HEK293T (cell line): Measurements from ENCODE around the gene THRB.

Experiments
- CTCF ChIA-PET: fragments of 350-600 bp; formaldehyde crosslinking; extraction: SDS; loops from one replicate; lab custom pipeline; 2021; ENCODE audit warnings: antibody characterized with exemption, inconsistent platforms; lab: Yijun Ruan, JAX
- POLR2A ChIA-PET: fragments of 350-600 bp; formaldehyde crosslinking; extraction: SDS; loops from one replicate; lab custom pipeline; 2020; ENCODE audit warnings: antibody characterized with exemption, inconsistent platforms; lab: Yijun Ruan, JAX
- DNase-seq: peaks from one replicate; pipeline ENCODE4 v3.0.0; 2012; ENCODE audit warnings: mixed read lengths; ENCODE audit errors: extremely low spot score
- ARNT ChIP-seq: fragments of 450-650 bp; IDR thresholded peaks from 2 replicates; pipeline ENCODE4 v1.6.1; 2017; ENCODE audit warnings: mild to moderate bottlenecking
- BHLHE40 ChIP-seq: fragments of 450-650 bp; IDR thresholded peaks from 2 replicates; pipeline ENCODE4 v1.6.1; 2016; ENCODE audit warnings: mild to moderate bottlenecking, moderate library complexity, borderline replicate concordance
- CTBP1 ChIP-seq: fragments of 450-650 bp; IDR thresholded peaks from 2 replicates; pipeline ENCODE4 v1.6.1; 2016; ENCODE audit warnings: borderline replicate concordance
- ELF4 ChIP-seq: fragments of 450-650 bp; IDR thresholded peaks from 2 replicates; pipeline ENCODE4 v1.6.1; 2017; ENCODE audit warnings: antibody characterized with exemption
- FOXA1 ChIP-seq: fragments of 450-650 bp; IDR thresholded peaks from 2 replicates; pipeline ENCODE4 v1.6.1; 2016; ENCODE audit warnings: mild to moderate bottlenecking
- FOXK2 ChIP-seq: fragments of 450-650 bp; IDR thresholded peaks from 2 replicates; pipeline ENCODE4 v1.6.1; 2016; ENCODE audit warnings: mild to moderate bottlenecking
- FOXM1 ChIP-seq: fragments of 450-650 bp; IDR thresholded peaks from 2 replicates; pipeline ENCODE4 v1.6.1; 2017; ENCODE audit warnings: mild to moderate bottlenecking, borderline replicate concordance
- HDGF ChIP-seq: fragments of 450-650 bp; IDR thresholded peaks from 2 replicates; pipeline ENCODE4 v1.6.1; 2017; ENCODE audit warnings: antibody characterized with exemption, borderline replicate concordance
- L3MBTL2 ChIP-seq: fragments of 450-650 bp; conservative IDR thresholded peaks from 2 replicates; pipeline ENCODE4 v1.6.1; 2016; ENCODE audit warnings: mild to moderate bottlenecking
- LEF1 ChIP-seq: fragments of 450-650 bp; IDR thresholded peaks from 2 replicates; pipeline ENCODE4 v1.6.1; 2017; ENCODE audit warnings: mild to moderate bottlenecking, borderline replicate concordance
- NFRKB ChIP-seq: fragments of 450-650 bp; IDR thresholded peaks from 2 replicates; pipeline ENCODE4 v1.6.1; 2016; ENCODE audit warnings: mild to moderate bottlenecking, moderate library complexity
- PKNOX1 ChIP-seq: fragments of 450-650 bp; IDR thresholded peaks from 2 replicates; pipeline ENCODE4 v1.6.1; 2016
- SP1 ChIP-seq: fragments of 450-650 bp; IDR thresholded peaks from 2 replicates; pipeline ENCODE4 v1.6.1; 2017
- SUZ12 ChIP-seq: fragments of 450-650 bp; IDR thresholded peaks from 2 replicates; pipeline ENCODE4 v1.6.1; 2016; ENCODE audit warnings: mild to moderate bottlenecking
- TARDBP ChIP-seq: fragments of 450-650 bp; IDR thresholded peaks from 2 replicates; pipeline ENCODE4 v1.6.1; 2016
- ZNF384 ChIP-seq: fragments of 450-650 bp; IDR thresholded peaks from 2 replicates; pipeline ENCODE4 v1.6.1; 2016

Gene THRB

GRCh38 chr3:24339266-24339825 is 155.3 kb downstream of the THRB start:
- CTCF ChIA-PET = no interaction called here
- POLR2A ChIA-PET = no interaction called here
- DNase-seq = no peak
- TF ChIP-seq NFRKB (no peak), ZNF384 (no peak), CTBP1 (no peak), L3MBTL2 (no peak), FOXA1 (no peak), SUZ12 (no peak), SP1 (no peak), BHLHE40 (no peak), FOXK2 (no peak), ELF4 (no peak), LEF1 (no peak), PKNOX1 (no peak), FOXM1 (no peak), HDGF (no peak), ARNT (no peak)

GRCh38 chr3:24338409-24339130 is 156.1 kb downstream of the THRB start:
- ChIA-PET CTCF (no interaction called here), POLR2A (no interaction called here)
- DNase-seq = no peak
- no peak for TF ChIP-seq TARDBP
- no peak for TF ChIP-seq FOXM1
- TF ChIP-seq BHLHE40 = no peak
- TF ChIP-seq LEF1 = no peak

- ChIA-PET CTCF (no interaction called here), POLR2A (no interaction called here)
- no peak for DNase-seq
- TF ChIP-seq L3MBTL2 (no peak), LEF1 (no peak), PKNOX1 (no peak), ZNF384 (no peak), FOXM1 (no peak), CTBP1 (no peak), TARDBP (no peak), SUZ12 (no peak), FOXK2 (no peak), BHLHE40 (no peak), ELF4 (no peak), HDGF (no peak), FOXA1 (no peak), NFRKB (no peak), SP1 (no peak), ARNT (no peak)
These were observed 158.5 kb downstream of the THRB start for GRCh38 chr3:24336101-24336500.

- TF ChIP-seq FOXK2 (no peak), NFRKB (no peak), ZNF384 (no peak), TARDBP (no peak)
- CTCF ChIA-PET = interaction anchor here (0.6 kb wide), 1 partner anchor 351 kb away, joined by 8 read pairs; no protein-coding TSS in a partner anchor
- POLR2A ChIA-PET = no interaction called here
- DNase-seq = no peak
These were observed 162.6 kb downstream of the THRB start for GRCh38 chr3:24332092-24332491.

GRCh38 chr3:24323272-24323671 is 171.4 kb downstream of the THRB start:
- CTCF ChIA-PET = no interaction called here
- POLR2A ChIA-PET = no interaction called here
- no peak for TF ChIP-seq ZNF384
- TF ChIP-seq SP1 = no peak
- no peak for TF ChIP-seq ELF4
- TF ChIP-seq TARDBP = no peak
- TF ChIP-seq HDGF = no peak
- TF ChIP-seq FOXA1 = no peak
- TF ChIP-seq L3MBTL2 = no peak
- TF ChIP-seq FOXK2 = no peak
- no peak for TF ChIP-seq BHLHE40
- TF ChIP-seq FOXM1 = no peak
- no peak for TF ChIP-seq PKNOX1
- TF ChIP-seq NFRKB = no peak
- TF ChIP-seq LEF1 = no peak
- no peak for TF ChIP-seq ARNT
- no peak for TF ChIP-seq CTBP1
- no peak for TF ChIP-seq SUZ12
- DNase-seq = no peak

- no peak for DNase-seq
- CTCF ChIA-PET = no interaction called here
- no peak for TF ChIP-seq SP1
- no peak for TF ChIP-seq FOXA1
- no peak for TF ChIP-seq CTBP1
- TF ChIP-seq TARDBP = no peak
- no peak for TF ChIP-seq ARNT
- TF ChIP-seq NFRKB = no peak
- TF ChIP-seq HDGF = no peak
- no peak for TF ChIP-seq SUZ12
- TF ChIP-seq FOXM1 = no peak
- TF ChIP-seq ELF4 = no peak
- no peak for TF ChIP-seq BHLHE40
- TF ChIP-seq LEF1 = no peak
- no peak for TF ChIP-seq FOXK2
- no peak for TF ChIP-seq ZNF384
- no peak for TF ChIP-seq PKNOX1
- POLR2A ChIA-PET = no interaction called here
These were observed 174.0 kb downstream of the THRB start for GRCh38 chr3:24320601-24321000.
